ENCODE data around the gene ARHGAP25.
"Not testable (repeated sequence)": the region's sequence is repeated elsewhere in the genome, so short reads cannot be mapped to it uniquely, and the experiment has no call there.

ARHGAP25 gene

GRCh38 chr2:68796295-68796905 is 61.8 kb downstream of the ARHGAP25 start:
- DNase-seq (ENCODE audit: low read depth in 2 of 2), result no peak

- DNase-seq (ENCODE audit: low read depth in 2 of 2), result no peak
Observed at GRCh38 chr2:68798569-68798968, 64.0 kb downstream of the ARHGAP25 start.

GRCh38 chr2:68799140-68800026 is 64.8 kb downstream of the ARHGAP25 start:
- no peak for DNase-seq (ENCODE audit: low read depth in 2 of 2)

- DNase-seq (ENCODE audit: low read depth in 2 of 2), result no peak
Observed at GRCh38 chr2:68800027-68800401, 65.4 kb downstream of the ARHGAP25 start.

GRCh38 chr2:68800517-68800916 is 65.9 kb downstream of the ARHGAP25 start:
- no peak for DNase-seq (ENCODE audit: low read depth in 2 of 2)

- not testable (repeated sequence) for DNase-seq (ENCODE audit: low read depth in 2 of 2)
Observed at GRCh38 chr2:68802161-68802560, 67.5 kb downstream of the ARHGAP25 start.

GRCh38 chr2:68805025-68805424 is 70.4 kb downstream of the ARHGAP25 start:
- no peak for DNase-seq (ENCODE audit: low read depth in 2 of 2)

GRCh38 chr2:68806511-68807109 is 72.0 kb downstream of the ARHGAP25 start:
- DNase-seq (ENCODE audit: low read depth in 2 of 2), result no peak

GRCh38 chr2:68807821-68808266 is 73.2 kb downstream of the ARHGAP25 start:
- no peak for DNase-seq (ENCODE audit: low read depth in 2 of 2)

GRCh38 chr2:68809324-68810240 is 75.0 kb downstream of the ARHGAP25 start:
- no peak for DNase-seq (ENCODE audit: low read depth in 2 of 2)

GRCh38 chr2:68811364-68811763 is 76.8 kb downstream of the ARHGAP25 start:
- DNase-seq (ENCODE audit: low read depth in 2 of 2), result no peak

- DNase-seq (ENCODE audit: low read depth in 2 of 2), result no peak
Observed at GRCh38 chr2:68812251-68812650, 77.6 kb downstream of the ARHGAP25 start.

- no peak for DNase-seq (ENCODE audit: low read depth in 2 of 2)
Observed at GRCh38 chr2:68813596-68813995, 79.0 kb downstream of the ARHGAP25 start.

GRCh38 chr2:68817306-68817705 is 82.7 kb downstream of the ARHGAP25 start:
- no peak for DNase-seq (ENCODE audit: low read depth in 2 of 2)

- no peak for DNase-seq (ENCODE audit: low read depth in 2 of 2)
Observed at GRCh38 chr2:68819556-68819955, 84.9 kb downstream of the ARHGAP25 start.

GRCh38 chr2:68822207-68822872 is 87.7 kb downstream of the ARHGAP25 start:
- no peak for DNase-seq (ENCODE audit: low read depth in 2 of 2)

- no peak for DNase-seq (ENCODE audit: low read depth in 2 of 2)
Observed at GRCh38 chr2:68824831-68825230, 90.2 kb downstream of the ARHGAP25 start.

- no peak for DNase-seq (ENCODE audit: low read depth in 2 of 2)
Observed at GRCh38 chr2:68825866-68826265, 91.3 kb downstream of the ARHGAP25 start.

- DNase-seq (ENCODE audit: low read depth in 2 of 2), result no peak
Observed at GRCh38 chr2:68827666-68828065, 93.1 kb downstream of the ARHGAP25 start.

GRCh38 chr2:68828887-68829708 is 94.5 kb downstream of the ARHGAP25 start:
- DNase-seq (ENCODE audit: low read depth in 2 of 2), result peak in 1 of 2 donors; percentile 35

Measured in activated CD8-positive, alpha-beta memory T cell treated with anti-CD3 and anti-CD28 coated beads for 4 hours (primary cell).